Inferior parietal cortex (tissue), 1 donor: Measurements from ENCODE around the gene MSI2.

ENCODE experiments used
- DNase-seq: peaks from one replicate; pipeline ENCODE4 v3.0.0-alpha.2; 2016; ENCODE audit errors: extremely low spot score

MSI2 gene

DNA sequence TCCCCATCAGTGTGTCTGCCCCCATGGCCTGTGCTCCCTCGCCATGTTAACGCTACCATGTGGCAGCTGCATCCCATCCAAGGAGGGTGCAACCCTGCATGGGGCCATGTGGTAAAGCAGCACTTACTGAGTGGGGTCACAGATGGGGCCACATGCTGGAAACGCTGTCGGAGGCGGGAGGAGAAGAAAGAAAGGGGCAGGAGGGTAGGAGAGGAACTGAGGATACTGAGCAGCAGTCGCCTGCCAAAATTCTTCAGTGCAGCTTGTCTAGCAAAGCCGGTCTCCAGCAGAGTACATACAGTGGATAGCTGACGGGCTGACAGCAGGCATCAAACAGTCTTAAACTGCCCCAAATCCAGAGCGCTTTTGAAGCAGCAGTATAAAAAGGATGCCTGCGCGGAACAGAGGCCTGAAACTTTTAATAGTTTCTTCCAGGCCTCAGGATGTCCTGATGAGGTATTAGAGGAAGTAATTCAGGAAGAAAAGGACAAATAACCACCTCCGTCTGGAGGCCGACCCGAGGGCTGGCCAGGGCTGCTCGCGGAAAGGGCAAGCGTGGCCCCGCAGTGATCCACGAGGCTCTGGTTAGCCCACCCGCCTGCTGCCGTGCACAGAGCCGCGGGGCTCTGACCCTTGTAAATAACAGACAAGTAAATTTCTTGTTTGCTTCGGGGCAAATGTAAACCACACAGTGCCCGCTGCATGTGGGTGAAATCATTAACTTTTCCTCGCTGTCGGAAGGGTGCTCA is 339.8 kb downstream of the MSI2 start:
- no peak for DNase-seq

DNA sequence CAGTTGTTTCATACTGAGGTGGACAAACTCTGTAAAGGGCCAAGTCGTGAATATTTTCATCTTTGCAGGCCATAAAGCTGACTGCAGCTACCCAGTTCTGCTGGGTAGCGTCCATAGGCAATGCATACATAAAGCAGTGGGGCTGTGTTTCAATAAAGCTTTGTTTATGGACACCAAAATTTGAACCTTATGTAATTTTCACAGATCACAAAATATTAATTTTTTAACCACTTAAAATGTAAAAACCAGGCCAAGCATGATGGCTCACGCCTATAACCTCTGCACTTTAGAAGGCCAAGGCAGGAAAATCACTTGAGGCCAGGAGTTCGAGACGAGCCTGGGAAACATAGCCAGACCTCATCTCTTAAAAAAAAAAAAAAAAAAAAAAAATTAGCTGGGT is 340.8 kb downstream of the MSI2 start:
- no peak for DNase-seq

DNA sequence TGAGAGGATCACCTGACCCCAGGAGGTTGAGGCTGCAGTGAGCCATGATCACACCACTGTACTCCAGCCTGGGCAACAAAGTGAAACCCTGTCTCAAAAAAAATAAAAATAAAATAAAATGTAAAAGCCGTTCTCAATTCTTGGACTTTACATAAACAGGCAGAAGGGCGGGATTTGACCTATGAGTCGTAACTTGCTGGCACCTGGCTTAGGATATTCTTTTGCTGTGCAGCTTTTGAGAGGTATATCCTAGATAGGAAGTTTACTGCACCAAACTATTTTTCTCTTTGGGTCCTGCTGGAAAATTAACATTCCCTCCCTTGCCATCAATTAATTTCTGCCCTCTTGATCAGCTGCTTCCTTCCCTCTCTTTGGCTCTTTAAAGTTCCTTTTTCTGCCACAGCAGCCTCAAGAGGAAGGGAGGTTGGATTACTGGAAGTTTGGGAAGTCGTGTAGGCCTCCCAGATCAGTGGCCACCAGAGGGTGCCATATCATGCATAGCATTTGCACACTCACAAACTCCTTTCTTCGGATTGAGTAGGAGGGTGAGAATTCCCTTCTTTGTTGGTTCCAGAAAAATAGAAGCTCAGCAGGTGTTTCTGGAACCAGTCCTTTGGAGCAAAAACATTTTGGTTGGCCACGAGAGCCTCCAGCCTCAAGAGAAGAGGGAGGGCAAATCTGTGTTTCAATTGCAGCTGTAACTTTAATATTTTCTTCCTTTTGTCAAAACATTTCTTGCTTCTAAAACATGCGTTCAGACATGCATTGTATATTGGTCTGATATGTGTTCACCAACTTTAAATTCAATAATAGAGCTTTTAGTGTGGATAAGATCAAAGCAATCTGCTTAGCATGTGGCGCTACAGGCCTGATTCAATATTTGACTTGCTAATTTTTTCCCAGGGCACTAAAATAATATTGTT is 341.5 kb downstream of the MSI2 start:
- peak; percentile 91 for DNase-seq

DNA sequence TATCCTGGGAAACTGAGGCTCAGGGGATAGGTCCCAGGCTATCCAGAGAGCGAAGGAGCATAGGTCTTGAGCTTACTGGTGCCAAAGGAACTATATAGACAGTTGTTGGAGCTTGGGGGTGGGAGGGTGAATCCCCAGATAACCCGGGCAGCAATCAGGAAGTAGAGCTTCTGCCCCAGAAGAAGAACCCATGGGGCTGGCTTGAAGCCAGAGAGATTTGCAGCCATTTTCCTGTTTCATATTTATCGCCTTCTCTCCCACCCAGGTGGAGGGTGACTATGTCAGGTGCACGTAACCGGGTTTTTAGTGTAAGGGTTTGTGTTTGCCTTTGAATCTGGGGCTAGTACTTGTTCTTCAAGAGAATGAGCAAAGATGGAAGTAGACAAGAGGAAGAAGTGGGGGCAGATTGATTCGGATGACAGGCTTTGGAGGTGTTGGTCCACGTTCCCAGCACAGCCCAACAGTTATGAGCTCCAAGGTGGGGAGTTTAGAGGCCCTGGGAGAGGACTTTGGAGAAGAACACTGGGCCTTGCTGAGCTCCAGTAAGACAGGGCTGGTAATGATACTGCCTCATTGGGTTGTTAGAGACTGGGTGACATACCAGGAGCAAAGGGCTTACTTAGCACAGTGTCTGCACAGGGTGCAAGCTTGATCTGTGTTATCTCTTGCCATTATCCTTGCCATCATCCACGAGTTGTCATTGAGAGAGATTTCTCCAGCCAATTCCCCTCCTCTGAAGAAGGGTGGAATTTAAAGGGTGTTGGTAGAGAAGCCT is 343.1 kb downstream of the MSI2 start:
- DNase-seq = no peak

DNA sequence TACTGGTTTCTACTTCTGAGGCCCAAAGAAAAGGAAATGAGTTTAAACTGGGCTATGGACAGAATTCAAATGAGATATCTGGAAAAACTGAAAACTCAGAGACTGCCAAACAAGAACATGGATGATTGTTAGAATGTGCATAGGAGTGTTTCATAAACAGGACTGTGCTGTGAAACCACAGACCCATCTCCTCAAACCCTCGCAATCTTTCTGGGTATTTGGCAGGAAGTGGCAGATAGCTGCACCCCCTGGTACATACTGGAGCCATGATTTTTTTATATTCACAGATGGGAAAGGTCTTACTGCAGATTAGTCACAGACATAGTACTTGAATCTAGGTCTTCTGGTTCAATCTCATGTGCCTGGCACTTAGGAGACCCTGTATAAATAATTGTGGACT is 343.8 kb downstream of the MSI2 start:
- no peak for DNase-seq

DNA sequence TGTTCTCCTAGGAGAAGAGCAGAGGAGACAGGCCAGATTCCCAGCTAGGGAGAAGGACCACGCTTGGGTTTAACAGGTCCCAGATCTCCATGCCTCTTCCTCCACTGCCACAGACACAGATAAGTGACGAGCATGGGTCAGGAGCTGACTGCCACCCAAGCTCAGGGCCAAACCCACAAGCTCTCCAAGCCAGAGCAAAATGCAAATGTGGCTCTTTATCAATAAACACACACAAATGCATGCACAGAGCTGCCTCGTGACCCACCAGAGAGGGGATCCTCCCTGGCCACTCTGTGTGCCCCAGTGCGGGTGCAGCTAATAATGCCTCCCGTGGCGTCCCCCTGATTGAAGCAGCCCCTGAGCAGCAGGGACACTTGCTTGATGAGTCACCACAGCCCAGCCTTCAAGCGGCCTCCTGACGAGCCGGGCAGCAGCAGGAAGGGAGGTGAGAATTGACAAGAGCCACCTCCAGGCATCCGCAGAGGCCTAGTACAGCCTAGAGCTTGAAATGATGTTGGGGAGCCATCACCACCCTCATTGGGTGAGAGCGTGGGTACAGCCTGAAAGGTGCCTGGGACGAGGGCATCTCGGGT is 344.9 kb downstream of the MSI2 start:
- no peak for DNase-seq

DNA sequence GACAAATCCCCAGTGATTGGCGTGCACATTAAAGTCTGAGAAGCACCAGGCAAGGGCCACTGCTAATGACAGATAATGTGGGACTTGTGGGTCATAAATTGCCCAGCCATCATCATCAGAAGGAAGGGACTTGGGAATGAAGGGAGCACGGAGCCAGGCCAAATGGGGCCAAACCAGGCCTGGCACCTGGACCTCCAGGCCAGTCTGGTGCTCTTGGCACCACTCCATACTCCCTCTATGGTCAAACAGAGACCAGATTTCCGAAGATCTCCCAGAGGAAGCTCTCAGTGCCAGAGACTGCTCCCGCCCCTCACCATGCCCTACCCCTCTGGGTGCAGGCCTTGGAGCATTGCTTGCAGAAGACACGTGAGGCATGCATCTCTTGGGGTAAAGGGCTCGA is 346.6 kb downstream of the MSI2 start:
- DNase-seq = no peak

DNA sequence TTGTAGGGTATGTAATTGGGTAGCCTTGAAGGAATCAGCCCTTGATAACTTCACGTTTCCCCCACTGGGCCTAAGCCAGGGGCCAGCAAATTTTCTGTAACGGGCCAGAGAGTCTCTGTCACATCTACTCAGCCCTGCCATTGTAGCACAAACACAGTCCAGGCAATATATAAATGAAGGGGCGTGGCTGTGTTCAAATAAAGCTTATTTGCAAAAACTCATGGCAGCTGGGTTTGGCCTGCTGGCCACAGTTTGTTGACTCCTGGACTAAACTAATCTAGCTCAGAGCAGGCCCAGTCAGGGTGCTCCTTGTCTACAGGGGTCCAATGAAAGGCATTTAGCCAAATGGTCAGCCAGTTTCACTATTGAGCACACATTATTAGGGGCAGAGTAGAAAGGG is 347.2 kb downstream of the MSI2 start:
- no peak for DNase-seq

DNA sequence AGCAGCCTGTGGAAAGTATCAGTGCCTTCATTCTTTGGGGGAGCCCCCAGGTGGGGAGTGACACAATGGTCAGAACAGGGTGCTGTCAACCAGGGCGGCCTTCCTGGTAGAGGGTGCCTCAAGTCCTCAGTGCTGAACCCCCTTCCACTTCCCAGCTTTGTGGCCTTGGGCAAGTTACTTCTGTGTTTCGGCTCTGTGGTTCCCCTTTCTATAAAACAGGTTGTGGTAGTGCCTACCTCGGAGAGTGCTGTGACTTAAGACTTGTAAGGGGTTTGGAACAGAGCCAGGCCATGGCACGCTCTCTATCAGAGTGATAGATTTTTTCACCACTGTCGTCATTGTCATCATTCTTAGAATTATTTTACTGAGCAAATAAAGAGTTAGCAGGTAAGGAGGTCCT is 347.7 kb downstream of the MSI2 start:
- no peak for DNase-seq

DNA sequence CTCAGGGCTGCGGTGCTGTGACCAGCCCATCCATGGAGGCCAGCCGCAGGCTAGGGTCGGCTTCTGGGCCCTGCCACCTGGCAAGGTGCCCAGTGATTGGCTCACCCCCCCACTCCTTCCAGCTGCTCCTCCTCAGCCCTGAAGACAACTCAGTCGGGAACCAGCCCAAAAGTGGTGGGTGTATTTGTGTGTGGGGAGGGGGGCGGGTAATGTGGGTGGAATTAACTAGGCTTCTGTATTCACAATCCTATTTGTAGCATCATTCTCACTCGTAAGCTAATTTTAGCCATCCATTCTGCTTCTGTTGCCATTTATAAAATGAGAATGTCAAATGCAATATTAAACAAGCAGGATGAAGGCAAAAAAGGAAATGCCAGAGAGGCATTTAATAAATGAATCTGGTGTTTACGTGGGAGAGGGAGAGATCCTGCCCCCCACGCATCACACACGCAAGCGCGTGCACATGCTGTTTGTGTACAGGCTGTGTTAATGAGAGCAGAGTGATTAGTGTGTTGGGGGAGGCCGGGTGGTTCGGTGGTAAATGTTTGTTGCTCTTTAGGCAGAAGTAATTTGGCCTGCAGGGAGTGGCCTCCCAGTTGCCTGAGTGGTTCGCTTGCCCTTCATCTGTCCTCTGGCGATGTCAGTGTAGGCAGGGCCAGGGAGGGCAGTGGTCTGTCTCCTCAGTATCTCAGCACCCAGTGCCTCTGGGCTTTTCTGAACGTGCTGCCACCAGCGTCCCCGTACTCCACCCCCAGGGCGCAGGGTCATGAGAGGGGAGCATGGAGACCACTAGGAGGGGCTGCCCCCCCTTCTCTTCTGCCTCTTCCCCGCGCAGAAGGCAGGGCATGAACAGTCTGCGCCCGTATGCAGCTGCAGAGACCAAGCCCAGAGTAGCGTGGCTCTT is 348.7 kb downstream of the MSI2 start:
- DNase-seq = no peak

DNA sequence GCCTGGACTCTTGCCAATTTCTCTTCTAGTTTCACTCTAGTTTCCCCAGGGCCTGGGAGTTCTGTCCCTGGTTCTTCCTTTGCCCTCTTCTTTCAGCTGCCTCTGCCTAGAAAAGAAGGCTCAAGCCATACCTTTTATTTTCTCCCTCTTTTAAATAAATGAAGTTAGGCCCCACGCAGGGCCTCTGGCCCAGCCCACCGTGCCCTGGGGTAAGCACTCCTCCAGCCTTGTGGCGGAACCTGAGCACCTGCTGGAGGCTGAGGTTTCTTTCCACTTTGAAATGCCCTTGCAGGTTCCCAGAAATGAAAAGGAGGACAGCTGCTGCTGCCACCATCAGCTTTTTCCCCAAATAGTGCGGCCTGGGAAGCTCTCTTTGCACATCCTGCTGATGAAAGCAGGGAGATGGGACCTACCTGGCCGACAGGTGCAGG is 349.4 kb downstream of the MSI2 start:
- peak; percentile 53 for DNase-seq

DNA sequence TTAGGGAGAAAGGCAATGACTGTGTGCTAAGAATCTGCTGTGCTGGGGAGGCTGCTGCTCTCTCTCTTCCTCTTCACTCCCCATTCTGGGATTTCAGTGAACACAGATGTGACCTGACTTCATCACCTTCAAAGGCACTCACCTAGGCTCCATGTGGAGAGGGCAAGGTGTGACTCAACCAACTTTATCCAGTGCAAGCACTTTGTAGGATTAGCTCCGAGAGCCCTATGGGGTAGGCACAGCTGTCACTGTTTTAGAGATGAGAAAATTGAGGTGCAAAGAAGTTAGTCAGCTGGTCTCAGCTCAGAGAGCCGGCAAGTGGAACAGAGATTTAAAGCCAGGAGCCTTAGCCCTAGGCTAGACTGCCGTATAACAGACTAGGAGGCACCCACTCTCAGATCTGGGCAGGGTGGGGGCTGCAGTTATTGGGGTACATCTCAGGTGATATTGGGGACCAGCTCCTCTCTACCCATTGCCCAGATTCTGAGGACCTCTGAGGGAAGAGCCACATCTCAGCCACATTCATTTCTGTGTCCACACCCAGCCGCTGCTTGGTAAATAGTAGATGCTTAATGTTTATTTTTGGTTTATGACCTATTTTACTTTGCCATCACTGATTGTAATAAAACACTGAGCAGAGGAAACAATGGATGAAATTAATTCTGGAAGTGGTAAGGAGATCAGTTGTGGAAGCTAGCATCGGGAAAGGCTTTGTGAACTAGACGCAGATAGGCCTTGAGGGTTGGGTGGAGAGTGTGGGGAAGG is 350.0 kb downstream of the MSI2 start:
- DNase-seq = no peak

DNA sequence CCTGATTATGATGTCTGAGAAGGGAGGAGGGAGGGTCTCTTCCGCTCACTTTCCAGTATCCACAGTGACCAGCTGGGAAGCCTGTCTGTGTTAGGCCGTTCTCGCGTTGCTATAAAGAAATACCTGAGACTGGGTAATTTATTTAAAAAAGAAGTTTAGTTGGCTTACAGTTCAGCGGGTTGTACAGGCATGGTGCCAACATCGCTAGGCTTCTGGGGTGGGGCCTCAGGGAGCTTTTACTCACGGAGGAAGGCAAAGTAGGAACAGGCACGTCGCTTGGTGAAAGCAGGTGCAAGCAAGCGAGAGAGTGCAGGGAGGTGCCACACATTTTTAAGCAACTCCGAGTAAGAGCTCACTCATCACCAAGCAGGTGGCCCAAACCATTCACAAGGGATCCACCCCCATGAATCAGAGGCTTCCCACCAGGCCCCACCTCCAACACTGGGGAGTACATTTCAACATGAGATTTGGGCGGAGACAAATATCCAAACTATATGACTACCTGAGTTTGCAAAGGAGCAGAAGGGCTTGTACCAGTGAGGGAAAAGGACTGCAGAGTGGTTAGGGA is 351.3 kb downstream of the MSI2 start:
- no peak for DNase-seq

DNA sequence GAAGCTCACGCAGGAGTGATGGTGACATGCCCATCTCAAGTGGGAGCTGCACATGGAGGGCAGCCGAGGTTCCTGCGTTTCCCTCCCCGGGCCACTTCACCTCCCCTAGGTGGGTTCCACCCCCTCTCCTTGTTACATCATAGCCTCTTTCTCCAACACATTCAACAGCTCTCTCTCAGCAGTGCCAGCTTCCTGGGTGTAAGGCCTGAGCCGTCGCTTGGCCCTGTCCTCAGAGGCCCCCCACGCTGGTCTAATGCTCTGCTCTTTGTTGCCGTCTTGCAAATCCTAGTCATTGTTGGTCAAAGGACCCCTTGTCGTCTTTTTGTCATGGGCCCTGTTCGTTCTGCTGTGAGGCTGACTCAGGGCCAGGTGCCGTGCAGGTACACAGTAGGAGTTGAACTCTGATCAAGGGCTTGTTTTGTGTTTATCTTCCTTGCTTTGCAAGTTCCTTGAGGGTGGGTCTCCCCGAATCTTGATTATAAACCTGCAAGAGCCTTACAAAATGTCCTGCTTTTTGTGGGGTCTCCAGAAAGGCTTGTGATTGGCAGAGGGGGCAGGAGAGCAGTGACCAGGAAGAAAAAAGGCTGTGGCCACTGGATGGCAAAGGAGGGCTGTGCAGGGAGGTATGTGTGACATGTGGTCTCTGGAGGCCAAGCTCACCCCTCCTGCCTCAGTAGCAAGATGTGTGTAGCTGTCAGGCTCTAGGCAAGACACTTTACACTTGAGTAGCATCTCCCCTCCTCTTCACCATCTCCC is 352.2 kb downstream of the MSI2 start:
- no peak for DNase-seq

DNA sequence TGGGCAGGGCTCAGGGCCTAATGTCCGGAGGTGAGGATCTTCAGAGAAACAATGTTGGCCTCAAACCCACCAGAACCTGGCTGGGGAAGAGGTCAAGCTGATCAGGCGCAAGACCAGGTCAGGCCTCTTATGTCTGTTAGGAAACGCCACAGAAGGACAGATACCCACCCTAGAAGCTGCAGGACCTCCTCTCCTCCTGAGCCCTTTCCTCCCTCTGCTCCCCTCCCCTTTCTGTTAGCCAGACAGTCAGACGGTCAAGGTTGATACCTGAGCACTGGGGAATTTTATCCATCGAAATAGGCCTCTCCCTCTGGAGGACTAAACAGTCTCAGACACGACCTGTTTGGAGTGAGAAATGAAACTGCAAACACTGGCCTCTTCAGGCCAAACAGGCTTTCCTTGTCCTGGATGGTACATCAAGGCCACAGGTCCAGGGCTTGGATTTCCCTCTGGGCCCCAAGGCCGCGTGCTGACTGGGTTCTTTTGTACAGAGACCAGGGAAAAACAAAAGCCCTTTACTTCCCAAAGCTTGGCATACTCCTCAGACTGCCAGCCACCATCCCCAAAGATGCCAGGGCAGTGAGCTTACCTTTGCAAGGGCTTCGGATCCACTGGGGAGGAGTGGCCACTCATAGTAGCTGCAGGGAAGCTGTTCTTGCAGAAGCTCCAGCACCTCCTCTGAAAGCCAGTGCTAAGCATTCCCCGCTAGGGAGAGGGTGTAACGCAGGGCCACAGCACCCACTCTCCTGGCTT is 353.0 kb downstream of the MSI2 start:
- no peak for DNase-seq

DNA sequence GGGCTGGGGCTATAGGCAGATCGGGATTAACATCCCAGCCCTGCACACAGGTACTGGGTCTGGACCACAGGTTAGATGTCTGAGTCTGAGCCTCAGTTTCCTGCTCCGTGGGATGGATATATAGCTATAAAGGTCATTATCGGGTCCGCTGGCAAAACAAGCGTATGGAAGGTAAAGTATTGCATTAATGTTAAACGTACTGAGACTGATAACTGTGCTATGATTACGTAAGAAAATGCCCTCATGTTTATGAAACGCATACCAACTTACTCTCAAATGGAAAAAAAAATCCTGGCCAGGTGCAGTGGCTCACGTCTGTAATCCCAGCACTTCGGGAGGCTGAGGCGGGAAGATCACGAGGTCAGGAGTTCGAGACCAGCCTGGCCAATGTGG is 353.6 kb downstream of the MSI2 start:
- DNase-seq = no peak

DNA sequence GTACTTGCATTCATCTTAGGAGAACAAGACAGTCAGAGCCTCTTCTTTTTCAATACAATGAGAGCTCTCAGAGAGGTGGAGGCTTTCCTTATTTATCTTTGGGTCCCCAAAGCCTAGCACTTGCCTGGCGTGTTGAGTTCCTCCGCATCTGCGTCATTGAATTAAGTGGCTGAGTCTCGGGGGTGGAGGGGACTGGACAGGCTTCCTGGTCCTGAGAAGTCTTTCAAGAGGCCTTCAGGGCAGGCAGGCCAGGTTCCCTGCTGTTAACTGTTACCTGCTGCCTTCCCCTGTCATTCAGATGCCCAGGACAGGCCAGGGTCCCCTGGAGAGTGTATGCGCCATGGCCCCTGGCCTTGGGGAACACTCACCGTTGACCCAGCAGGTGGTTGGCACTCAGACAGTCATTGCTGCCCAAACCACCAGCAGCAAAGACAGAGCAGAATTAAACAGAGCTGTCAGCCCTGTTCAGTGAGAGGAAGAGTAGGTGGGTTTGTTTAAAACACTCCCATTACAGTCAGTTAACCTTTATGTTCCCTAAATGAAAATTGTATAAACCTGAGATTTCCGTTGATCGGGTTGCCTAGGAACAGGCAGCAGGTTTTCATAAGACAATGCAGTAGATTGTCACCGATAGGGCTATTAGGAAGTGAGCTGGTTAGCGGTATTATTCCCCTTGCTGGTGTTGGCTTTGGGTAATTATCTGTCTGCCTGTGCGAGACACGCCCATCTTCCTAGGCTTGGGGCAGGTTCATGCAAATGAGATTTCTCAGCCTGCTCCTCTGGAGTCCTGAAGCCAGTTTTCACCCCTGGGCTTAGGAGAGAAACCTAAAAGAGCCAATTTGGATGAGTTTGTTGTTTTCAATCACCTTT is 356.1 kb downstream of the MSI2 start:
- DNase-seq = no peak
